HG03045 (cell line): ENCODE results near the gene IGF2BP3.
"Not testable (repeated sequence)": the region's sequence is repeated elsewhere in the genome, so short reads cannot be mapped to it uniquely, and the experiment has no call there.

Experiments
- ATAC-seq: cut with Tn5 transposase; IDR thresholded peaks from one replicate; pipeline ENCODE4 v1.9.1; 2021; ENCODE audit warnings: mild to moderate bottlenecking, moderate library complexity; ENCODE audit not compliant: unreplicated experiment

IGF2BP3 gene

DNA sequence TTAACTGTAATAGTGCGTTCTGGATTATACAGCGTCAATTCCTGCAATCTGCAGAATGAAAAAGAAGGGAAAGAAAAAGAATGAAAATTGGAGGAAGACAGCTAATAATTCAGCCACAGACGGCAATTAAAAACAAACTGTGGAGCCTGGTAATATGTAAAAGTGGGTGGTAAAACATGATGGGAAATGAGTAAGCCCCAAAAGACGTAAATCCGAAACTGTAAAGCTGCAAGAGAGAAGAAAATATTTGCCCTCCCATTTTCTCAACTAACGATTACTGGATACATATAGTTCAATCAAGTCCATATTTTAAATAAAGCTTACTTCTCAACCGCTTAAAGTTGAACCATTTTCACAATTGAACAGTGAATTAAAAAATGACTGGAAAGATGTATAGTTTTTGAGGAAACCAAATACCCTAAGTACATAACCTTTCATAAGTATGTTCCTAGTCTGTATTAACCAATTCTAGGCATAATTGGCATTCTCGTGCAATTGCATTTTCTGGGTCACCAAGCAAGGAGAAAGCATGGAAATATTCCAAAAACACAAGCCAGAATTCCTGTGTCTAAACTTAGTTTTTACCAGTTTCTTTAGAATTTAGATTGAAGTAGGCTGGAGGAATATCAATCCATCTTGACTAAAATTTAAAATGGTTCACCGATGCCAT, 126.3 kb downstream of the IGF2BP3 start:
- ATAC-seq: no peak

DNA sequence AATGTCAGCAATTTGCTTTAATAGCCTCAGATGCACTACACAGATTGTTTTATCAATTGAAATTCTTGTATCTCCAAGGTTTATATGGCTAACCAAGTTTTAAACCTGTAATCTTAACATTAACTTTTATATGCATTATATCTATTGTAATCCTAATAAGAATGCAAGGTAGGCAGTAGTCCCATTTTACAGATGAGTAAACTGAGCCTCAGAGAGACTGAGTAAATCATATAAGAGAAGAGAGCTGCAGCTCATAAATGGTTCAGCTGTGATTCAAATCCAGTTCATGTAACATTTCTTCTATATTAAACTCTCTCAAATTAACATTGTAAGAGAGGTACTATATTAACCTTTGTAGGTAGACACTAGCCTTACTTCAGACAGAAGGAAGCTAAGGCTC, 127.2 kb downstream of the IGF2BP3 start:
- ATAC-seq: no peak

GRCh38 chr7:23341846-23342598, 128.3 kb downstream of the IGF2BP3 start:
- ATAC-seq: no peak

DNA sequence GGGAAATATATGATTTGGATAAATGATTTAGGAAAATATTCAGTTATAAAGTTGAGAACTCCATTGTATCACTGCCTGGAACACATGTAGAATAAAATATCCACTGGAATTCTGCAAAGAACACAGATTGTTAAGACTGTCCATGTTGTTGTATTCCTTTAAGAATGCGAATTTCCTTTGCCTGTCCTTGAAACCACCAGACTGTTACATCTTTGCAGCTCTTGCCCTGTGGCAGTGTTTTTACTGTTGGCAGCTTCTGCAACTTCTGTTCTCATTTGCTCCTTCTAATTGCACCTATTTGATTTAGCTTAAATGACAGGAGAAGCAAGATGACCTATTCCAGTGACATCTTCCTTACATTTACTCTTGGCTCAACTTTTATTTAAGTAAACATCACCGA, 131.4 kb downstream of the IGF2BP3 start:
- no peak for ATAC-seq

GRCh38 chr7:23338439-23338838, 131.9 kb downstream of the IGF2BP3 start:
- no peak for ATAC-seq

DNA sequence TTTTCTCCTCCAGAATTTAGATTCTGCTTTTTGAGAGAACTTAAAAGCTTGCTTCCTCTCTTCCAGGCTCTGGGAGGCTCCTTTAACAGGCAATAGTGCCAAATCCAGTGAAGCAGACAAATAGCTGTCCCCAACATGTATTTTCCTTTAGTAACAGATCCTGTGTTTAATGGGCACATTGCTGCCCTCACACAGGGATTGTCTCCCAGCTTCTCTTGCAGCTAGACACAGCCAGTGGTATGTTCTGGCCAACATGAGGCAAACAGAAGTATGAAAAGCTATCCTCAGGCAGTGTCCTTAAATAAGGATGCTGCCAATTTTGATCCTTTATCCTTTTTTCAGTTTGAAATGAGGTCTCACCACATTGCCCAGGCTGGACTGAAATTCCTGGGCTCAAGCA, 132.9 kb downstream of the IGF2BP3 start:
- no peak for ATAC-seq

- ATAC-seq: no peak
Observed at GRCh38 chr7:23336799-23337283, 133.4 kb downstream of the IGF2BP3 start.

DNA sequence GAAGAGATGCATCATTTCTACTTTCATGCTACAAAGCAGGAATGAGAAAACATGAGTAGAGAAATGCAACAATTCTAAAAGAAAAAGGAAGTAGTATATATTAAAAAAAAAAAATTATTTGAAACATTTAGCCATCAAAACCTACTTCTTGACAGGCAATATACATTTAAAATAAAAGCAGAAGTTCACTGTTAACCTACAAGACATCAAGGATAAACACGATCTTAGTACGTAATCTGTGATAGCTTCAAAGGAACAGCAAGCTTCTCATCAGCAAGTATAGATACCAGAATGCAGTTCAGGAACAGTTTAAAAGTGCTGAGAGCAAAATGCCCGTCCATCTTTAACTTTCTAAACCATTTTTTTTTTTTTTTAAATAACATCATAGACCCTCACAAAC, 134.2 kb downstream of the IGF2BP3 start:
- no peak for ATAC-seq

GRCh38 chr7:23335621-23336020, 134.7 kb downstream of the IGF2BP3 start:
- no peak for ATAC-seq

DNA sequence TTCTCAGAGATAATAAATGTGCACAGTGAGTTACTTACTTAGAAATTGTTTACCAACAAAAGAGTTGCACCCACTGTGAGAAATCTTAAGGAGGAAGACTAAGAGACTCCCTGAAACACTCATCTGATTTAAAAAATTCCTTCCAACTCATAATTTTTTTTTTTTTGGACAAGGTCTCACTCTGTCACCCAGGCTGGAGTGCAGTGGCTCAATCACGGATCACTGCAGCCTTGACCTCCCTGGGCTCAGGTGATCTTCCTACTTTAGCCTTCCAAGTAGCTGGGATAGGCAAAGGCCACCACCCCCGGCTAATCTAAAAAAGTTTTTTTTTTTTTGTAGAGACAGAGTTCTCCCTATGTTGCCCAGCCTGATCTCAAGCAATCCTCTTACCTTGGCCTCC, 135.2 kb downstream of the IGF2BP3 start:
- no peak for ATAC-seq

DNA sequence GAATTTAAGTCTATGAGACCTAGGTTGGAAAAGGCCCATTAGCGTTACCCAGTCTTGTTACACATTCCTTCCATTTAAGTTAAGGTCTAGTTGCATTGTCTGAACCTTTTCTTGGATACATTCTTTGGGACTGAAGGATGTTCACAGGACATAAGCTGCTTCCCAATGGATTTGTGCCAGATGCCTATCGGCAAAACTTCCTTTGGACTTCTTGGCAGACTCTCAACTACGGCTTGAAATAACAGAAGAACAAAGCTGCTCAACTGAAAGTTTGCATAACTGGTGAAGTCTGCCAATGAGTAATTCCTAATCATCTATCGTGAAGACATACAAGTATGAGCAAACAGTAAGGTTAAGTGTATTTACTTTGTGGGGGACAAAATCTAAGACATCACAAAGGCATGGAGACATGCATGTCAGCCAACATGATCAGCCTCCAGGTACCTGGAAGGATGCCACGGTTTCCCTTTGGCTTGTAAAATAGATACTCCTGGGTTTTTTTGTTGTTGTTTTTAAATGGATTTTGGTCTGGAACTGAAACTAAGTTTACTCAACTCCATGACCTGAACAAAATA, 135.7 kb downstream of the IGF2BP3 start:
- no peak for ATAC-seq

DNA sequence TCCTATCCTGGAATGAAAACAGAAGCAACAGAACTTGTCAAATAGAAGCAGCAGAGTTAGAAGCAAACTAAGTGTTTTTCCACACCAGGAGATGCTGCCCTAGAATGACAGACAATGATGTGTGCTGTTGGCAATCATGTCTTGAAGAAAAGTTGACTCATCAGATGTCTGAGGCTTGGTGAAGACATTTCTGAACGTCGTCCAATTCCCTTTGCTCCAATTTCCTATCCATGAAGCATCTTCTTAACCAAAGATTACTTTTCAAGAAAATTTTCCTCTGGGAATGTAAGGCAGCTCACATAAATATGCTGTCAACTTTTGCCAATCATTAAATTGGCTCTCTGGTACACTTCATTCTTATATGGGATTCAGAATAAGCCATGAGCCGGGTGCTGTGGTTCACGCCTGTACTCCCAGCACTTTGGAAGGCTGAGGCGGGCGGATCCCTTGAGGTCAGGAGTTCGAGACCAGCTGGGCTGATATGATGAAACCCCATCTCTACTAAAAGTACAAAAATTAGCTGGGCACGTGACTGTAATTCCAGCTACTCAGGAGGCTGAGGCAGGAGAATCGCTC, 136.5 kb downstream of the IGF2BP3 start:
- ATAC-seq: no peak

GRCh38 chr7:23332910-23333612, 137.2 kb downstream of the IGF2BP3 start:
- ATAC-seq: no peak

- no peak for ATAC-seq
Observed at GRCh38 chr7:23332193-23332592, 138.1 kb downstream of the IGF2BP3 start.

DNA sequence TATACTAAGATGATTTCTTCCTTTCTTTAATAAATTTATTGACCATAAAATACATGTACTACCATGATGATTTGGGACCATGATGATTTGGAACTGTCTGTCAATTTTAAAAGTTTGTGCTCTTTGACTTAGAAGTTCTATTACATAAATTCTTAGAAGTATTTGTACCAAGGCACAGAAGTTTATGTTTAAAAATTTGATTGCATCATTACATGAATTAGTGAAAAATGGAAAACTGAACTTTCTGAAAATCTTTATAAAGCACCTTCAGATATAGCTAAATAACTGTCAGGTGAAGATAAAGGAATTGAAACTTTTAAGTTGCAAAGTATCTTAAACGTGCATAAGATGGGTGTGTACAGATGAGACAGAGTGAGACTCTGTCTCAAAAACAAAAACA, 139.2 kb downstream of the IGF2BP3 start:
- ATAC-seq: no peak

- no peak for ATAC-seq
Observed at GRCh38 chr7:23315366-23315765, 154.9 kb downstream of the IGF2BP3 start.

DNA sequence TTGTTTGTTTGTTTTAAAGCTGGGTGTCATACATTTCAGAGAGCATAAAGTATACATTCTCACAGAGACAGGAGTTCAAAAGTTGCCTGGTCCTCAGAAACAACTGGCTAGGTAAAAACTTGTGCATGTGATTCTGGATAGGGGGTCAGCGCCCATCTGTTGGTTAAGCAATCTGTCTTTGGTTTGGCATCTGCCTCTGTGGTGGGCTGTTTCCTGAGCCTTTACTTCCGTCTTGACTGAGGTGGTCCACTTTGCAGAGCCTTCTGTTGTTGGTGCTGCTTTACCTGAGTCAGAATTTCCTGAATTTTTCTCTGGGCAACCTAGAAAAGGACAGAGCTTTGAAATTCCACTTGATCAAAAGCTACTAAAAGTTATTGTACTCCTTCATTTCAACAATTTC, 158.2 kb downstream of the IGF2BP3 start:
- not testable (repeated sequence) for ATAC-seq

DNA sequence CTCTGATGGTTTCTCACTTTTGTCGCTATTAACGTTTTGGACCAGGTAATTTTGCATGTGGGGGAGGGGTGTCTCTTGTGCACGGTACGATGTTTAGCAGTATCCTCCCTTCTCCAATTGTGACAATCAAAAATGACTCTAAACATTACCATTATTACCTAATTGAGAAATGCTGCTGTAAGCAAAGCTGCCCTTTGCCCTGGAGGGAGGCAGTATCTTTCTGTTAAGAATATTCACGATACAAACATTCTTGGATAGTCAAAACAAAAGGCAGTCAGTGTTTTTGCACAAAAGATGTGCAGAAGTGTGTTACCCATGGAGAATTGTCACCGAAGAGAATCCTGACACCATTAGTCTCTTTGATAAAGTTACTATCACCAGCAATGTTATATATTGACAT, 161.5 kb downstream of the IGF2BP3 start:
- ATAC-seq: no peak

DNA sequence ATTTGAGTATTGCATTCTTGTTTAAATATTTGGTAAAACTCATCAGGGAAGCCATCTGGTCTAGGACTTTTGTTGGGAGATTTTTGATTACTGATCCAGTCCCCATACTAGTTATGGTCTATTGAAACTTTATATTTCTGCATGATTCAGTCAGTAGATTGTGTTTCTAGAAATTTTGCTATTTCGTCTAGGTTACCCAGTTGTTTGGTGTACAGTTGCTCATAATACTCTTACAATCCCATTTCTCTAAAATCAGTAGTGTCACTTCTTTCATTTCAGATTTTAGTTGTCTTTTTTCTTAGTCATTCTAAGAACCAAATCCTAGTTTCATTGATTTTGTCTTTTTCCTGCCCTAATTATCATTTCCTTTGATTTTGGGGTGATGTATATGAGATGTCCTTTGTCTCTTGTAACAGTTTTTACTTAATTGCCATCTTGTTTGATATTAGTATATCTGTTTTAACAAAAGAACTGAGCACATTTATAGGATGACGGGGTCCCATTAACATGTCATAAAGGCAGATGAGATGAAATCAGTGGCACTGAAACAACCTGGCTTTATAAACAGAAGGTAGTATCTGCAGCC, 163.3 kb downstream of the IGF2BP3 start:
- ATAC-seq: no peak

GRCh38 chr7:23299770-23300300, 170.5 kb downstream of the IGF2BP3 start:
- no peak for ATAC-seq
